ENCODE results near the gene RHBDD1. TPM values are rescaled to one million over a fixed set of nuclear protein-coding genes. Genes with fewer than 3 reads are reported as not detected.

Gene RHBDD1
- total and polyA plus RNA-seq, 2 donors (not counting 1 experiment from before 2014, with no cell fraction given), result 21.2 to 128 TPM

- H3K9me3 ChIP-seq (ENCODE audit: control extremely low read depth in 1 of 3, control insufficient read depth in 2 of 3, insufficient read depth in 1 of 3, low read length in 2 of 3), result no peaks in the 10 kb centered on the region
- H3K27ac ChIP-seq (ENCODE audit: low read length in 2 of 2), result no peak overlapping the region
- DNase-seq (no peak), ATAC-seq (ENCODE audit: low read depth) (no peak)
- no peak overlapping the region for H3K4me3 ChIP-seq (ENCODE audit: control extremely low read depth in 1 of 5, extremely low read depth in 1 of 5, insufficient read depth in 1 of 5, low read depth in 2 of 5, low read length in 4 of 5)
- no CpG with 5 or more reads among the region's 2 CpGs for WGBS (ENCODE audit: insufficient coverage)
- H3K27ac Mint-ChIP-seq, result no peak overlapping the region
- H3K4me1 Mint-ChIP-seq, result no peaks in the 10 kb centered on the region
- no peaks in the 10 kb centered on the region for H3K27me3 ChIP-seq (replicated peaks in 1 of 4; ENCODE audit: control extremely low read depth in 1 of 4, control insufficient read depth in 3 of 4, insufficient read depth in 4 of 4, low read length in 3 of 4)
- H3K9ac ChIP-seq (ENCODE audit: low read length), result no peak overlapping the region
- no peaks in the 10 kb centered on the region for H4K20me1 ChIP-seq (ENCODE audit: control insufficient read depth, insufficient read depth, low read length, poor library complexity, severe bottlenecking)
- ChIA-PET CTCF (interaction anchor here (1.6 kb wide), 1 partner anchor 746 kb away, joined by 3 read pairs; no protein-coding TSS in a partner anchor), POLR2A (no interaction called here)
- H3K4me3 Mint-ChIP-seq, result no peak overlapping the region
- H2AFZ ChIP-seq (ENCODE audit: insufficient read depth, low read depth, low read length, poor library complexity, severe bottlenecking), result no peak overlapping the region
- H3K27me3 Mint-ChIP-seq, result no peaks in the 10 kb centered on the region
- intact Hi-C loops (cut with micrococcal nuclease), result no loop called here
- no peaks in the 10 kb centered on the region for H3K4me1 ChIP-seq (ENCODE audit: control insufficient read depth in 2 of 2, insufficient read depth in 2 of 2, low read length in 2 of 2)
- H3K9me3 Mint-ChIP-seq (ENCODE audit: insufficient read depth), result no peaks in the 10 kb centered on the region
- peaks cover 0 to 6% of the 10 kb centered on the region in 2 experiments for H3K36me3 ChIP-seq (replicated peaks in 1 of 2; ENCODE audit: control extremely low read depth in 1 of 2, control insufficient read depth in 1 of 2, extremely low read depth in 1 of 2, insufficient read depth in 2 of 2, low read length in 1 of 2)
- TF ChIP-seq EZH2 (IDR thresholded peaks at IDR 0.05; ENCODE audit: borderline replicate concordance, insufficient read depth, low read depth, low read length, poor library complexity, severe bottlenecking), result no peak
- TF ChIP-seq, protein P1, sequence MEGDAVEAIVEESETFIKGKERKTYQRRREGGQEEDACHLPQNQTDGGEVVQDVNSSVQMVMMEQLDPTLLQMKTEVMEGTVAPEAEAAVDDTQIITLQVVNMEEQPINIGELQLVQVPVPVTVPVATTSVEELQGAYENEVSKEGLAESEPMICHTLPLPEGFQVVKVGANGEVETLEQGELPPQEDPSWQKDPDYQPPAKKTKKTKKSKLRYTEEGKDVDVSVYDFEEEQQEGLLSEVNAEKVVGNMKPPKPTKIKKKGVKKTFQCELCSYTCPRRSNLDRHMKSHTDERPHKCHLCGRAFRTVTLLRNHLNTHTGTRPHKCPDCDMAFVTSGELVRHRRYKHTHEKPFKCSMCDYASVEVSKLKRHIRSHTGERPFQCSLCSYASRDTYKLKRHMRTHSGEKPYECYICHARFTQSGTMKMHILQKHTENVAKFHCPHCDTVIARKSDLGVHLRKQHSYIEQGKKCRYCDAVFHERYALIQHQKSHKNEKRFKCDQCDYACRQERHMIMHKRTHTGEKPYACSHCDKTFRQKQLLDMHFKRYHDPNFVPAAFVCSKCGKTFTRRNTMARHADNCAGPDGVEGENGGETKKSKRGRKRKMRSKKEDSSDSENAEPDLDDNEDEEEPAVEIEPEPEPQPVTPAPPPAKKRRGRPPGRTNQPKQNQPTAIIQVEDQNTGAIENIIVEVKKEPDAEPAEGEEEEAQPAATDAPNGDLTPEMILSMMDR (IDR thresholded peaks at IDR 0.05), result no peak
- no peaks in the 10 kb centered on the region for H3K79me2 ChIP-seq (ENCODE audit: control insufficient read depth, insufficient read depth, low read length)
- no peak overlapping the region for H3K4me2 ChIP-seq (replicated peaks; ENCODE audit: low read depth, low read length, poor library complexity, severe bottlenecking)
Measured at GRCh38 chr2:227020416-227020815, 184.6 kb downstream of the RHBDD1 start.

GRCh38 chr2:227022608-227023007 is 186.8 kb downstream of the RHBDD1 start:
- Histone ChIP-seq H4K20me1 (ENCODE audit: control insufficient read depth, insufficient read depth, low read length, poor library complexity, severe bottlenecking) (no peaks in the 10 kb centered on the region), H3K4me2 (replicated peaks; ENCODE audit: low read depth, low read length, poor library complexity, severe bottlenecking) (no peak overlapping the region), H3K9me3 (ENCODE audit: control extremely low read depth in 1 of 3, control insufficient read depth in 2 of 3, insufficient read depth in 1 of 3, low read length in 2 of 3) (no peaks in the 10 kb centered on the region), H3K9ac (ENCODE audit: low read length) (no peak overlapping the region), H2AFZ (ENCODE audit: insufficient read depth, low read depth, low read length, poor library complexity, severe bottlenecking) (no peak overlapping the region), H3K36me3 (replicated peaks in 1 of 2; ENCODE audit: control extremely low read depth in 1 of 2, control insufficient read depth in 1 of 2, extremely low read depth in 1 of 2, insufficient read depth in 2 of 2, low read length in 1 of 2) (peaks cover 0 to 6% of the 10 kb centered on the region in 2 experiments), H3K27me3 (replicated peaks in 1 of 4; ENCODE audit: control extremely low read depth in 1 of 4, control insufficient read depth in 3 of 4, insufficient read depth in 4 of 4, low read length in 3 of 4) (no peaks in the 10 kb centered on the region), H3K4me1 (ENCODE audit: control insufficient read depth in 2 of 2, insufficient read depth in 2 of 2, low read length in 2 of 2) (no peaks in the 10 kb centered on the region), H3K4me3 (ENCODE audit: control extremely low read depth in 1 of 5, extremely low read depth in 1 of 5, insufficient read depth in 1 of 5, low read depth in 2 of 5, low read length in 4 of 5) (no peak overlapping the region), H3K79me2 (ENCODE audit: control insufficient read depth, insufficient read depth, low read length) (no peaks in the 10 kb centered on the region), H3K27ac (ENCODE audit: low read length in 2 of 2) (no peak overlapping the region)
- Mint-ChIP-seq H3K4me3 (no peak overlapping the region), H3K4me1 (no peaks in the 10 kb centered on the region), H3K27me3 (no peaks in the 10 kb centered on the region), H3K27ac (no peak overlapping the region), H3K9me3 (ENCODE audit: insufficient read depth) (no peaks in the 10 kb centered on the region)
- TF ChIP-seq, protein P1 (IDR thresholded peaks at IDR 0.05), result no peak
- no peak for TF ChIP-seq EZH2 (IDR thresholded peaks at IDR 0.05; ENCODE audit: borderline replicate concordance, insufficient read depth, low read depth, low read length, poor library complexity, severe bottlenecking)
- no peak for DNase-seq
- WGBS (ENCODE audit: insufficient coverage), result 82% methylated on average over 3 of the region's 3 CpGs
- ChIA-PET CTCF (no interaction called here), POLR2A (no interaction called here)
- ATAC-seq (ENCODE audit: low read depth), result no peak
- intact Hi-C loops (cut with micrococcal nuclease), result no loop called here
